GM10266 (cell line): ENCODE measurements around the gene CMC2.

Experiments
- DNase-seq: peaks from one replicate; pipeline ENCODE4 v3.0.0; 2012; ENCODE audit errors: extremely low spot score
- TF ChIP-seq, protein P1 (sequence below): IDR thresholded peaks from 2 replicates; pipeline ENCODE4 v1.5.1; 2012; ENCODE audit warnings: mild to moderate bottlenecking, low read depth; ENCODE audit not compliant: control insufficient read depth, insufficient read depth; ENCODE audit errors: missing control alignments

CMC2 gene

DNA sequence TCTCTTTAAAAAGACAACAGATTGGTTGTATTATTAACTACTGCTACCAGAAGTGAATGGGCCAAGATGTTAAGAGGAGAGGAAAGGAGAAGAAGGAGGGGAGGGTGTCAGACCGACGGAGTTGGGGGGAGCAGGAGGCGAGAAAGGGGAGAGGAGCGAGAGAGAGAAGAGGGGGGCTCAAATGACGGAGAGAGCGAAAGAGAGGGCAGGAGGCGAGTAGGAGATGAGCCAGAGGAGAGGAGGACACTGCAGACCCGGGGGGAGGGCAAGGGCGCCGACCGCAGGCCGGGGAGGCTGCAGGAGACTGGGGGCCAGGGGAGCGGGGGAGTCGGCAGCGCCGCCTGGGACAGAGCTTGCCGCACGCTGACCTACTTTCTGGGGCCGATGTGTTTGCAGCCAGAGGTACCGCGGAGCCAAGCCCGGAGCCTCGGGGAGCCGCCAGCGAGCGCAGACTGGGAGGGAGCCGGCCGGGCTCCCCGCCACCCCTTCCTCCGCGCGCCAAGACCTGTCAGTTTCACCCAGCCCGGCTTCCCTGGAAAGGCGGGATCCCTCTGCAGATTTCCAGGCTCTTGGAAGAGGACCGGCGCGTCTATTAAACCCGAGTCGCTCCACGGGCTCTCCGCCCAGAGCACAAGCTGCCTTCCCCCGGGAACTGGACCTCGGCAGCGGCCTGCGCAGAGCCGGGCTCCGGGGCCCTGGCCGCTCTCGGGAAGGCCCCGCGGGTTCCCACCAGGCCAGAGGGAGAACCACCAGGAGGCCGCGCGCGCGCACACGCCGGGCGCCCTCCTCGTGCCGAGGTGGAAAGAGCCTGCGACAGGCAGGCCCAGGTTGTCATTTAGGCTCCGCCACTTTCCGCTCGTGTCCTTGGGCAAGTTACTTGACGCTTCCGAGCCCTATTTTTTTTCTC, 74.6 kb downstream of the CMC2 start:
- TF ChIP-seq, protein P1, sequence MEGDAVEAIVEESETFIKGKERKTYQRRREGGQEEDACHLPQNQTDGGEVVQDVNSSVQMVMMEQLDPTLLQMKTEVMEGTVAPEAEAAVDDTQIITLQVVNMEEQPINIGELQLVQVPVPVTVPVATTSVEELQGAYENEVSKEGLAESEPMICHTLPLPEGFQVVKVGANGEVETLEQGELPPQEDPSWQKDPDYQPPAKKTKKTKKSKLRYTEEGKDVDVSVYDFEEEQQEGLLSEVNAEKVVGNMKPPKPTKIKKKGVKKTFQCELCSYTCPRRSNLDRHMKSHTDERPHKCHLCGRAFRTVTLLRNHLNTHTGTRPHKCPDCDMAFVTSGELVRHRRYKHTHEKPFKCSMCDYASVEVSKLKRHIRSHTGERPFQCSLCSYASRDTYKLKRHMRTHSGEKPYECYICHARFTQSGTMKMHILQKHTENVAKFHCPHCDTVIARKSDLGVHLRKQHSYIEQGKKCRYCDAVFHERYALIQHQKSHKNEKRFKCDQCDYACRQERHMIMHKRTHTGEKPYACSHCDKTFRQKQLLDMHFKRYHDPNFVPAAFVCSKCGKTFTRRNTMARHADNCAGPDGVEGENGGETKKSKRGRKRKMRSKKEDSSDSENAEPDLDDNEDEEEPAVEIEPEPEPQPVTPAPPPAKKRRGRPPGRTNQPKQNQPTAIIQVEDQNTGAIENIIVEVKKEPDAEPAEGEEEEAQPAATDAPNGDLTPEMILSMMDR = no peak
- DNase-seq = peak; percentile 48

DNA sequence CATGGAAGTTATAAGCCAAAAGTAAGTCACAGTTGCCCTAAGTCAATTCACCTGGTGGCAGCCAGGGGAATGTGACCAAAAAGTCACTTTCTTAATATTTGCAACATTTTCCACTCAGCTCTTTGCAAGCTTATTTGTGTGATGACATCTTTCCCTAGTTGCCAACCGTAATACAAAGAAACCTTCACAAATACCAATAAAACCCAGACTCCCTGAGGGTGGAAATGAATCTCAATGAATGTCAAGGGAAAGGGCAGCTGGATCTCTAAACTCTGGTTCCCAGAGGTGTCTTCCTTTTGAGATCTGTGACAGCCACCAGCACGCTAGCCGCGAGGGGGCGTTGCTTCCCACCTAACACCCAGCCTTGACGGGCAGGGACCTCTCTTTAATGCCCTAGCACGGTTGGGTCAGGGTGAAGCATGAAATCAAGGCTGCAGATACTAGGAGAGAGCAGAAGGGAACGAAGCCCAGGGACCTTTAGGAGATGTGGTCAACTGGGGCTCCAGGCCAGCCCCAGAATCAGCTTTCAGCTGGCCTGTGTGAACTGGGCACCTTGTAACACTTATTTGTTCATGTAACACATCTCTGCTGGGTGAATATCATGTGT, 82.2 kb downstream of the CMC2 start:
- DNase-seq = peak; percentile 78
- TF ChIP-seq, protein P1 = peak; percentile 80

- no peak for DNase-seq
- TF ChIP-seq, protein P1 = no peak
Observed at GRCh38 chr16:80923356-80923755, 83.3 kb downstream of the CMC2 start.
